CD4-positive, alpha-beta T cell treated with Interleukin-15 for 1 hour (primary cell): ENCODE measurements around the gene TMEM203.
A peak's percentile ranks its signal among the peaks of the same experiment; 100 is the strongest.

Source experiments
- DNase-seq: peaks from one replicate; pipeline ENCODE4 v3.0.0-alpha.2; 2020

TMEM203 gene

DNA sequence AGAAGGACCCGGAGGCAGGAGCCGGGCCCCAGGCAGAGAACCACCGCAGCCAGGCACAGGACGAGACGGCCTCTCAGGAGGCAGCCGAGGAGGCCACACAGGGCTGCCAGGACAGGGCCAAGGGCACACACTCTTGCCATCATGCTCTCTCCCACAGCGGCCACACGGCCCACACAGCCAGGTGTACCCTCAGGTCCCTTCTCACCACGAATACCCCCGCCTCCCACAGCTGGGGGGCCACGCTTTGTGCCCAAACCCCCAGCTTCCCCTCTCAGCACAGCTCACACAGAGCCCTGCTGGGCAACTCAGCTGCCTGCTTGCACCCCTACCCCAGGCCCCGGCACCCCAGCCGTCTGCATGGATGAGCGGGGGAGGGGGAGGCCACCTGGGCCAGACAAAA lies 11.7 kb downstream of the TMEM203 start:
- DNase-seq = no peak

DNA sequence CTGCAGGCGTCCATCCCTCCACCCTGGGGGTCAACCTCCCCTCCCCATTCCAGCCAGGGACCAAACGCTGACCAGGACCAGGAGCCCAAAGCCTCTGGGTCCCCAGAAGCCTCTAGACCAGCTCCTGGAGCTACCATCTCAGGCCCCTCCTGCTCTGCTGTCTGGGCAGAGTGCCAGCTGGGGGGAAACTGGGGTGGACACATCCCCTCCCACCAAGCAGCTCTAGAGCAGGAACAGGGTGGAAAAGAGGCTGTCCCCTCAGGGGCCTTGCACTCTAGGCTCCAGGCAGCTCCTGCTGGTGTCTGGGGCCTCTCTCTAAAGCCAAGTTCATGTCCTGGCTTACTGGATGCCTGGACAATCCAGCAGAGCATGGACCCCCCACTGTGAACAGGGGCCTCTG lies 12.6 kb downstream of the TMEM203 start:
- DNase-seq = no peak

- no peak for DNase-seq
These were observed 13.0 kb downstream of the TMEM203 start for GRCh38 chr9:137192448-137192780.

- no peak for DNase-seq
These were observed 13.6 kb downstream of the TMEM203 start for GRCh38 chr9:137191691-137192447.

- DNase-seq = no peak
These were observed 14.2 kb downstream of the TMEM203 start for GRCh38 chr9:137191245-137191644.

DNA sequence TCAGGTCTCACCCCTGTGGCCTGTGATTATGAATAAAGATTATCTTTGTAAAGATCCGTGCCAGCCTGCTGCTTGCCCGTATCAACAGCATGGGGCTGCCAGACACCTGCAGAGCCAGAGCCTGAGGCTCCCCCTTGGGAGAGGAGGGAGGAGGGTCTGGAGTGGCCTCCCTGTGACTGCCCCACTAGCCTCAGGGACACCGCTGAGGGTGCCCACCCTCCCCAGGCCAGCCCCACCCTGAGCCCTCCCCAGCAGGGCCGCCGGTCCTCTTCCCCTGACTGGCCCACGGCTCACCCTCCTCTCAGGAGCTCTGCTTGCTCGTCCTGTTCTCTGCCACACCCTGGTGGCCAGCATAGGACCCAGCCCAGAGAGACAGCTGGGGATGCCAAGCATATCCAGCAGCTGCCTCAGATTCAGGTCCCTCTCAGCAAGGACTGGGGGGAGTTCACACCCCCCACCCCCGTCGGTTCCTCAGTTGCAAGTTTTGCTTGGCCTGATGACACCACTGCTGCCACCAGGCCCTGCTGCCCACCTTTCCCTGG lies 15.1 kb downstream of the TMEM203 start:
- no peak for DNase-seq

- no peak for DNase-seq
These were observed 15.9 kb downstream of the TMEM203 start for GRCh38 chr9:137189297-137190295.

DNA sequence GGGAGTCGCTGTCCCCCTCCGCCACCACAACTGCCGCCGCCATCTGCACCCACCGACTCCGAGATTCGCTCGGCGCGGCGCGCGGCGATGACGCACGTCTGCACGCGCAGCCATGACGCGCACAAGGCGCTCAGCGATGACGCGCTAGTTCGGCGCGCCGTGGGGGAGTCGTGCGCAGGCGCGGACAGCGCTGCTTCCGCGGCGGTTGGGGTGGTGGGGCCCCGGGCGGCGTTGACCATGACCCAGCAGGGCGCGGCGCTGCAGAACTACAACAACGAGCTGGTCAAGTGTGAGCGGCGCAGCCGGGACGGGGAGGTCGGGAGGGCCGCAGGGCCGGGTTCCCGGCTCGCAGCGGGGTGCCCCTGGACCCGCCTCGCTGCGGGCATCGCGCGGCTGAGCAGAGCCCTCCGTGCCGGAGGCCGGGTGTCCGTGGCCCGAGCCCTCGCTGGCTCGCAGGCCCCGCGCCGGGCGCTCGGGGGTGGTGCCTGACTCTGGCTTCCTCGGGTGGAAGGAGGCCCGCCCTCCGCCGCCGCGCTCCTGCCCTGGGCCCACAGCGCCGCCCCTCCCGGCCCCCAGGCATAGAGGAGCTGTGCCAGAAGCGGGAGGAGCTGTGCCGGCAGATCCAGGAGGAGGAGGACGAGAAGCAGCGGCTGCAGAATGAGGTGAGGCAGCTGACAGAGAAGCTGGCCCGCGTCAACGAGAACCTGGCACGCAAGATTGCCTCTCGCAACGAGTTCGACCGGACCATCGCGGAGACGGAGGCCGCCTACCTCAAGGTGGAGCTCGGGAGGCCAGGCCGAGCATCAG lies 16.8 kb downstream of the TMEM203 start, which contains the start of the genes ANAPC2 and SSNA1:
Gene ANAPC2, minus strand, starts transcription at position 71 of the 807 bp plus-strand sequence. Its CDS starts 28 bp downstream, at position 43.
Gene SSNA1, plus strand, starts transcription at position 187 of the 807 bp plus-strand sequence. Its CDS starts 51 bp downstream, at position 238.
- DNase-seq = peak; percentile 92

GRCh38 chr9:137188086-137188489 lies 17.4 kb downstream of the TMEM203 start:
- no peak for DNase-seq

DNA sequence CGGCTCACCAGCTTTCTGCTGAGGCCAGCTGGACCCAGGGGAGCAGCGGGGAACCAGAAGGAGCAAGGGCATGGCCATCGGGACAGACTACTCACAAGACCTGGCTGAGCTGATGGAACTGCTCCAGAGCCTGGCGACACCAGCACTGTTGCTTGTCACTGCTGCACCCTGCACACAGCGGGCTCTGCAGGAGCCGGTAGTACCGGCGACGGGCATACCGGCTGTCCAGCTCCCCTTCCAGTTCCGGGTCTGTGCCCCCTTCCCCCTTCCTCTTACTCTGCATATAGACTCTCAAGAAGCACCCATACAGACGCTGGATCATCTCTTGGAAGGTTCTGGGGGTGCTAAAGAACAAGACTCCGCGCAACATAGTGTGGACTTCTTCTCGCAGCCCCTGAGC lies 18.1 kb downstream of the TMEM203 start:
- DNase-seq = no peak

GRCh38 chr9:137186385-137186784 lies 19.1 kb downstream of the TMEM203 start:
- DNase-seq = no peak

DNA sequence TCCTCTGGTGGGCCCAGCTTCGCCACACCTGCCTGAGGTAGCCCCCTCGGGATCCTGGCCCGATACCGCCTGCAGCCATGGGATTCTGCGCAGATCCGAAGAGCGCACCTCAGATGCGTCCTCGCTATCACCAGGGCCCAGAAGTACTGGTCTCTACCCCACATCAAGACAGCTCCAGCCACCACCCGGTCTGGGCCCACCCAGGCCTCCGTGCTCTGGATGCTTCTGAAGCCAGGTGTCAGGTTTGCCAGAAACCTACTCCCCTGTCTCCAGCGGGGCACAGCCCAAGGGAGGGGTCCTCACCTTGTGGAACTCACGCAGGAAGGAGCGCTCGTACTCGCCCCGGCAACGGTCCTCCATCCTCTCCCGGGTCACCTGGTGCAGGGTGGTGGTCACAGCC lies 19.5 kb downstream of the TMEM203 start:
- DNase-seq = no peak

- DNase-seq = no peak
These were observed 20.4 kb downstream of the TMEM203 start for GRCh38 chr9:137184881-137185660.

- DNase-seq = no peak
These were observed 21.4 kb downstream of the TMEM203 start for GRCh38 chr9:137183980-137184595.

- no peak for DNase-seq
These were observed 22.6 kb downstream of the TMEM203 start for GRCh38 chr9:137182836-137183235.

DNA sequence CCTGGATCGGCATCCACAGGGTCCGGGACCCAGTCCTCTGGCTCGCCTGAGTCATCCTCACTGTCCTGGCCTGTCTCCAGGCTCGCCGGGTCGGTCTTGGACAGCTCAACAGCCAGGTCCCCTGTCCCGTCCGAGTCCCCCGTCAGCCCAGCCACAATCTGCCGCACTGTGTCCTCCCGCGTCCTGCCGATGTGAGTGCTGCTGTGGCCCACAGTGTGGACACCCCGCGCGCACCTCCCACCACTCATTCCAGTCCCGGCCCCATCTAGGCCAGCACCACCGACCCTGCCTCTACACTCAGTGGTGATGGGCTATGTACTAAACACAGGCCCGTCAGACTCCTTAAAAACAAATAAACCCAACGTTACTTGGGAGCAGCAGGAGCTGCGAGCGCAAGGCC lies 23.8 kb downstream of the TMEM203 start:
- DNase-seq = no peak

DNA sequence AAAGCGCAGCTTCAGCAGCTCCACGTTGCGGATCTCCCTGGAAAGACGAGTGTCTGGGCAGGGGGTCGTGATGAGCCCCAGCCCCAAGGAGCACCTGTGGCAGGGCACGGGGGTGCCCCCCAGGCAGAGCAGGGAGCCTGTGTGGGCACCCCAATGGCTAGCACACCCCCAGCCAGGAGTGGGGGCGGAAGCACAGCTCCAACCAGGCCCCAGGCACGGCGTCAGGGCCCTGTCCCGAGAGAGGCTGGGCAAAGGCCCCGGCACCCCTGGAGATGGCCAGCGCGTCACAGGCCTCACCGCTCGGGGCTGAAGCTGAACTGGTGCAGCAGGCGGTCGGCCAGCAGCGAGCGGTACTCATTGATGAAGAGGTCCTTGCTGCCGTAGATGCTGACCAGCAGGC lies 25.0 kb downstream of the TMEM203 start:
- no peak for DNase-seq

- no peak for DNase-seq
These were observed 25.7 kb downstream of the TMEM203 start for GRCh38 chr9:137179761-137180160.

DNA sequence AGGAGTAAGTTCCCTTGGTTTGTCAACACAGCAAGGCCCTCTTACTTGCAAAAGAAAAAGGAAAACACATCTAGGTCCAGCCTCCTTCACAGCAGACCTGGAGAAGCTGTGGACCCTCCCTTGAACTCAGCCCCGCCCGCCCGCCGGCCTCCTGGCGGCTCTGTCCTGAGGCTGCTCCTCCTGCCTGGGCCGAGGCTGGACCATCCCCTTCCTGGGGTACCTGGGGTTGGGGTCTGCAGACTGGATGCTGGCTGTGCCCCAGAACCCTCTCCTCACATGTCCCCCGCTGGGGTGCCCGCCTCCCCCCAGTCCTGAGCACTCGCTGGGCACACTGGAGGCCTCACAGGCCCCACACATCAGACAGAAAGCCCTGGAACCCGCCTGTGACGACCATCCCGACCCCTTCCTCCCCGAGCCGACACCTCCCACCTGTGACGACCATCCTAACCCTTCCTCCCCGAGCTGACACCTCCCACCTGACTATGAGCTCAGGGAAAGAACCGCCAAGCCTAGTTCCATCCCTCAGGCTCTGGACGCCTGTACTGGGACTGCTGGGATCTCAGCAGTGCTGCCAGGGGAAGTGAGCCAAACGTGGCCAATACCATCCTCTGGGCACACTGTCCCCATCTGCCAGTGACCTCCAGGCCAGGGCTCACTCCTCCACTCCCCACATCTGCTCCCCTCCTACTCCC lies 26.4 kb downstream of the TMEM203 start:
- DNase-seq = no peak

GRCh38 chr9:137178201-137178938 lies 27.1 kb downstream of the TMEM203 start:
- no peak for DNase-seq
